ENCODE data around the gene ISLR.

- TF ChIP-seq, protein P1, sequence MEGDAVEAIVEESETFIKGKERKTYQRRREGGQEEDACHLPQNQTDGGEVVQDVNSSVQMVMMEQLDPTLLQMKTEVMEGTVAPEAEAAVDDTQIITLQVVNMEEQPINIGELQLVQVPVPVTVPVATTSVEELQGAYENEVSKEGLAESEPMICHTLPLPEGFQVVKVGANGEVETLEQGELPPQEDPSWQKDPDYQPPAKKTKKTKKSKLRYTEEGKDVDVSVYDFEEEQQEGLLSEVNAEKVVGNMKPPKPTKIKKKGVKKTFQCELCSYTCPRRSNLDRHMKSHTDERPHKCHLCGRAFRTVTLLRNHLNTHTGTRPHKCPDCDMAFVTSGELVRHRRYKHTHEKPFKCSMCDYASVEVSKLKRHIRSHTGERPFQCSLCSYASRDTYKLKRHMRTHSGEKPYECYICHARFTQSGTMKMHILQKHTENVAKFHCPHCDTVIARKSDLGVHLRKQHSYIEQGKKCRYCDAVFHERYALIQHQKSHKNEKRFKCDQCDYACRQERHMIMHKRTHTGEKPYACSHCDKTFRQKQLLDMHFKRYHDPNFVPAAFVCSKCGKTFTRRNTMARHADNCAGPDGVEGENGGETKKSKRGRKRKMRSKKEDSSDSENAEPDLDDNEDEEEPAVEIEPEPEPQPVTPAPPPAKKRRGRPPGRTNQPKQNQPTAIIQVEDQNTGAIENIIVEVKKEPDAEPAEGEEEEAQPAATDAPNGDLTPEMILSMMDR (IDR thresholded peaks at IDR 0.05), result no peak
- TF ChIP-seq POLR2A (IDR thresholded peaks at IDR 0.05) (no peak), POLR2AphosphoS5 (IDR thresholded peaks at IDR 0.05) (no peak)
These were observed 34.3 kb downstream of the ISLR start for GRCh38 chr15:74207652-74208440.
